AG04450 (cell line): ENCODE data around the gene ACTG1. TPM values are rescaled to one million over a fixed set of nuclear protein-coding genes. Genes with fewer than 3 reads are reported as not detected.
A peak's percentile ranks its signal among the peaks of the same experiment; 100 is the strongest.

Source experiments
- CTCF ChIA-PET: fragments of 300-600, 350-600 bp; formaldehyde crosslinking; extraction: SDS; loops from one replicate; lab custom pipeline; 2022; ENCODE audit warnings: antibody characterized with exemption, inconsistent platforms; lab: Charles Lee
- POLR2A ChIA-PET: fragments of 350-600 bp; formaldehyde crosslinking; extraction: SDS; loops from one replicate; lab custom pipeline; 2021; ENCODE audit warnings: antibody characterized with exemption, inconsistent platforms; lab: Yijun Ruan, JAX
- DNase-seq: peaks from one replicate; pipeline ENCODE4 v3.0.0-alpha.2; 2011; ENCODE audit warnings: low read depth, low spot score
- H3K27ac ChIP-seq: one replicate; pipeline ENCODE4 v1.5.1; 2012; ENCODE audit warnings: low read depth, low read length, control low read depth
- H3K27me3 ChIP-seq: one replicate; pipeline ENCODE4 v1.6.0; 2012; ENCODE audit warnings: low read length; ENCODE audit not compliant: control insufficient read depth, insufficient read depth
- H3K4me3 ChIP-seq: 2 replicates; pipeline ENCODE4 v1.5.1; 2011; ENCODE audit warnings: mild to moderate bottlenecking, low read depth, low read length, control low read depth
- H3K9me3 ChIP-seq: 2 replicates; pipeline ENCODE4 v1.5.1; 2012; ENCODE audit warnings: low read length; ENCODE audit not compliant: control insufficient read depth, insufficient read depth
- polyA plus RNA-seq: library from polyadenylated mRNA; depleted of rRNA; stranded (reverse); fragments of >200 nt; gene quantifications from 2 replicates; pipeline ENCODE4 v1.2.3, GENCODE V29; 2011
- TF ChIP-seq, protein P1 (sequence below): IDR thresholded peaks from 2 replicates; pipeline ENCODE4 v1.5.1; 2011; ENCODE audit warnings: low read depth, low read length, control low read depth, inconsistent platforms

The ACTG1 gene
- polyA plus RNA-seq, 1 experiment, result 2,721 TPM

- H3K4me3 ChIP-seq, result no peak overlapping the region
- H3K27ac ChIP-seq, result no peak overlapping the region
- ChIA-PET POLR2A (no interaction called here), CTCF (interaction anchor here (2.7 kb wide), 1 partner anchor 81 kb away, joined by 19 read pairs; no protein-coding TSS in a partner anchor)
- H3K9me3 ChIP-seq, result no peaks in the 10 kb centered on the region; the same call in 1 of the 2 replicates
- H3K27me3 ChIP-seq, result peaks cover 2% of the 10 kb centered on the region
- DNase-seq, result no peak
- TF ChIP-seq, protein P1, sequence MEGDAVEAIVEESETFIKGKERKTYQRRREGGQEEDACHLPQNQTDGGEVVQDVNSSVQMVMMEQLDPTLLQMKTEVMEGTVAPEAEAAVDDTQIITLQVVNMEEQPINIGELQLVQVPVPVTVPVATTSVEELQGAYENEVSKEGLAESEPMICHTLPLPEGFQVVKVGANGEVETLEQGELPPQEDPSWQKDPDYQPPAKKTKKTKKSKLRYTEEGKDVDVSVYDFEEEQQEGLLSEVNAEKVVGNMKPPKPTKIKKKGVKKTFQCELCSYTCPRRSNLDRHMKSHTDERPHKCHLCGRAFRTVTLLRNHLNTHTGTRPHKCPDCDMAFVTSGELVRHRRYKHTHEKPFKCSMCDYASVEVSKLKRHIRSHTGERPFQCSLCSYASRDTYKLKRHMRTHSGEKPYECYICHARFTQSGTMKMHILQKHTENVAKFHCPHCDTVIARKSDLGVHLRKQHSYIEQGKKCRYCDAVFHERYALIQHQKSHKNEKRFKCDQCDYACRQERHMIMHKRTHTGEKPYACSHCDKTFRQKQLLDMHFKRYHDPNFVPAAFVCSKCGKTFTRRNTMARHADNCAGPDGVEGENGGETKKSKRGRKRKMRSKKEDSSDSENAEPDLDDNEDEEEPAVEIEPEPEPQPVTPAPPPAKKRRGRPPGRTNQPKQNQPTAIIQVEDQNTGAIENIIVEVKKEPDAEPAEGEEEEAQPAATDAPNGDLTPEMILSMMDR, result no peak
These were observed 7.7 kb upstream of the ACTG1 start for GRCh38 chr17:81520021-81520901.

GRCh38 chr17:81519284-81520020 lies 6.9 kb upstream of the ACTG1 start:
- Histone ChIP-seq H3K4me3 (peak overlapping the region; percentile 51), H3K27ac (no peak overlapping the region), H3K27me3 (peaks cover 2% of the 10 kb centered on the region), H3K9me3 (no peaks in the 10 kb centered on the region; the same call in 1 of the 2 replicates)
- TF ChIP-seq, protein P1, result peak; percentile 12; the same call in 1 of the 2 replicates
- no peak for DNase-seq
- CTCF ChIA-PET, result interaction anchor here (2.7 kb wide), 1 partner anchor 82 kb away, joined by 19 read pairs; no protein-coding TSS in a partner anchor
- POLR2A ChIA-PET, result interaction anchor here (0.8 kb wide), 1 partner anchor 124 kb away, joined by 3 read pairs; the partner anchor contains the start of gene BAHCC1

GRCh38 chr17:81518785-81519283 lies 6.2 kb upstream of the ACTG1 start:
- CTCF ChIA-PET, result interaction anchor here (0.6 to 2.7 kb wide), 2 partner anchors 68 to 82 kb away, joined by 7 to 19 read pairs; no protein-coding TSS in a partner anchor

DNA sequence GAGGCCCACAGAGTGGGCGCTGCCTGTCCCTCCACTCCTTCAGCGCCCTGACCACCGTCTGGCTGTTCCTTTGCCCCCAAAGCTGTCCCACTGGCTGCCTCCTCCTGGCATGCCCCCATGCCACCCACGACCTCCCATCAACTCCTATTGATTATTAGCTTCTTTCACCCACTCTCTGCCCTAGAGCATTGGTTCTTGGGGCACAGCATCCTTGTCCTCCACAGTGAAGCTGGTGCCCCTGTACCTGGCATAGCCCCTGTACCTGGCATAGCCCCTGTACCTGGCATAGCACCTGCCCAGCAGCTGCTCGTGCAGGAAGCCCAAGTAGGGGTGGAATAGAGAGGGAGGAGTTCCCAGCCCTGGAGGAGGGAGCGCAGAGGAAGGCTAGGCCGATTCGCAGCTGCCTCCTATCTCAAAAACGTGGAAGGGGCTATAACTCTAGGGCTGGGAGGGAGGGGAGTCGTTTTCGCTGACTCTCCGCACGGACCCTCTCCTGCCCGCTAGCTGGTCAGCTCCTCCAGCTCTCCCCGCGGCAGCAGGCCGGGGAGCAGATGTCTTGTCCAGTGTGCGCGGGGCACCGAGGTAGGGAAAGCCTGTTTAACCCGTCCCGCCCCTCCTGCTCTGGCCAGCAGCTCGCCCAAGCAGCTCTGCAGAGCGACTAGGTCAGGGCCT lies 5.7 kb upstream of the ACTG1 start:
- peak overlapping the region; percentile 51 for H3K4me3 ChIP-seq
- peak overlapping the region; percentile 11 for H3K27ac ChIP-seq
- H3K9me3 ChIP-seq, result no peaks in the 10 kb centered on the region; the same call in 1 of the 2 replicates
- no peak for DNase-seq
- ChIA-PET CTCF (interaction anchor here (0.6 to 2.7 kb wide), 2 partner anchors 69 to 83 kb away, joined by 7 to 19 read pairs; no protein-coding TSS in a partner anchor), POLR2A (interaction anchor here (0.8 to 1.0 kb wide), 2 partner anchors 20 to 123 kb away, joined by 3 read pairs; partner anchors contain the start of gene BAHCC1)
- TF ChIP-seq, protein P1, result no peak
- H3K27me3 ChIP-seq, result peaks cover 2% of the 10 kb centered on the region

More at GRCh38 chr17:81518785-81519283, 6.2 kb upstream of the ACTG1 start:
- POLR2A ChIA-PET, result interaction anchor here (0.8 to 1.0 kb wide), 2 partner anchors 19 to 124 kb away, joined by 3 read pairs; partner anchors contain the start of gene BAHCC1
- no peaks in the 10 kb centered on the region; the same call in 1 of the 2 replicates for H3K9me3 ChIP-seq
- H3K27ac ChIP-seq, result peak overlapping the region; percentile 11
- peaks cover 2% of the 10 kb centered on the region for H3K27me3 ChIP-seq
- H3K4me3 ChIP-seq, result peak overlapping the region; percentile 51
- TF ChIP-seq, protein P1, result no peak
- no peak for DNase-seq
